Mesendoderm (in vitro differentiated cells): Measurements from ENCODE around the gene DOCK8.
"Not testable (repeated sequence)": the region's sequence is repeated elsewhere in the genome, so short reads cannot be mapped to it uniquely, and the experiment has no call there.

Experiments
- DNase-seq: peaks from one replicate; pipeline ENCODE4 v3.0.0; 2013
- H2AK5ac ChIP-seq: 2 replicates; pipeline ENCODE4 v1.6.1; 2013; ENCODE audit warnings: low read length, inconsistent platforms
- H2BK120ac ChIP-seq: 2 replicates; pipeline ENCODE4 v1.6.1; 2013; ENCODE audit warnings: low read depth, mild to moderate bottlenecking, low read length, moderate library complexity, mixed read lengths
- H2BK15ac ChIP-seq: replicated peaks from 2 replicates; pipeline ENCODE4 v1.6.1; 2013; ENCODE audit warnings: low read depth, mild to moderate bottlenecking, moderate library complexity
- H2BK5ac ChIP-seq: 2 replicates; pipeline ENCODE4 v1.6.1; 2013; ENCODE audit warnings: low read length, inconsistent platforms
- H3K18ac ChIP-seq: 2 replicates; pipeline ENCODE4 v1.6.1; 2013; ENCODE audit warnings: mild to moderate bottlenecking, low read length, mixed read lengths
- H3K23ac ChIP-seq: one replicate; pipeline ENCODE4 v1.6.1; 2013; ENCODE audit warnings: low read length
- H3K27ac ChIP-seq: 2 replicates; pipeline ENCODE4 v1.5.1; 2013; ENCODE audit warnings: low read depth, mild to moderate bottlenecking, inconsistent platforms, low read length, moderate library complexity
- H3K27me3 ChIP-seq: 2 replicates; pipeline ENCODE4 v1.6.1; 2013; ENCODE audit warnings: low read length, control low read depth, mild to moderate bottlenecking, inconsistent platforms; ENCODE audit not compliant: insufficient read depth, poor library complexity
- H3K36me3 ChIP-seq: 2 replicates; pipeline ENCODE4 v1.6.1; 2013; ENCODE audit warnings: low read length, inconsistent platforms; ENCODE audit not compliant: control insufficient read depth, insufficient read depth
- H3K4ac ChIP-seq: one replicate; pipeline ENCODE4 v1.6.1; 2013; ENCODE audit warnings: low read depth, mild to moderate bottlenecking, low read length, moderate library complexity
- H3K4me1 ChIP-seq: 2 replicates; pipeline ENCODE4 v1.6.1; 2013; ENCODE audit warnings: low read depth, low read length, inconsistent platforms; ENCODE audit not compliant: control insufficient read depth
- H3K4me2 ChIP-seq: 2 replicates; pipeline ENCODE4 v1.6.1; 2013; ENCODE audit warnings: low read length
- H3K4me3 ChIP-seq: 2 replicates; pipeline ENCODE4 v1.5.1; 2013; ENCODE audit warnings: mild to moderate bottlenecking, low read length
- H3K56ac ChIP-seq: one replicate; pipeline ENCODE4 v1.6.1; 2013; ENCODE audit warnings: low read length
- H3K79me1 ChIP-seq: 2 replicates; pipeline ENCODE4 v1.6.1; 2013; ENCODE audit warnings: low read length, inconsistent platforms
- H3K79me2 ChIP-seq: 2 replicates; pipeline ENCODE4 v1.6.1; 2013; ENCODE audit warnings: mild to moderate bottlenecking, low read length; ENCODE audit not compliant: control insufficient read depth, insufficient read depth
- H3K9ac ChIP-seq: 2 replicates; pipeline ENCODE4 v1.6.1; 2013; ENCODE audit warnings: low read length, inconsistent platforms
- H4K5ac ChIP-seq: one replicate; pipeline ENCODE4 v1.6.1; 2013; ENCODE audit warnings: low read length
- H4K8ac ChIP-seq: one replicate; pipeline ENCODE4 v1.6.1; 2013; ENCODE audit warnings: low read depth, mild to moderate bottlenecking, control low read depth, low read length, moderate library complexity
- WGBS: extraction: QIAGEN DNeasy Blood & Tissue Kit; methylation state at CpG from one replicate; pipeline ENCODE4 v1.1.7; 2013; ENCODE audit warnings: low lambda C conversion rate, missing lambda C conversion rate; ENCODE audit not compliant: insufficient coverage; ENCODE audit errors: extremely low coverage; 5-methylcytosine and 5-hydroxymethylcytosine counted together

DOCK8 gene

DNA sequence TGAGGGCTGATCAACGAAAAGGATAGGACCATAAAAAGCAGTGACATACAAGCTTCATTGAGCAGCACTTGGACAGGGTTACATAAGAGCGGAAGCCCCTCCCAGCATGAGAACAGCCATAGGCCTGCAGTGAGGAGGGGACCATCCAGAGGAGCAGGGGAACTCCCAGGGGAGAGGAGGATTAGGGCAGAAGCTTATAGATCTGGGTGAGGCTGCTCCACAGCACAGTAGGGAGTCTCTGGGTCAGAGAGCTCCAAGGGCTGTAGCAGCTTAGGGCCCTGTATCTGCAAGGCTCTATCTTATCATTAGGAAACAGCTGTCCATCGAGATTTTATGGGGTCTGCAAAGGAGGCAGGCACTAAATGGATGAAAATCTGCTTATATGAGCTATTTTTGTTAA, 186.6 kb downstream of the DOCK8 start:
- Histone ChIP-seq H3K4ac (no peak overlapping the region), H3K4me1 (peaks cover 2% of the 10 kb centered on the region), H3K27me3 (no peaks in the 10 kb centered on the region), H3K36me3 (no peaks in the 10 kb centered on the region), H3K23ac (no peak overlapping the region), H3K79me1 (no peaks in the 10 kb centered on the region), H3K18ac (no peak overlapping the region), H3K4me3 (no peak overlapping the region), H4K8ac (no peak overlapping the region), H3K79me2 (no peaks in the 10 kb centered on the region), H2BK120ac (no peak overlapping the region), H2AK5ac (no peak overlapping the region), H4K5ac (no peak overlapping the region), H3K4me2 (no peak overlapping the region), H3K56ac (no peak overlapping the region), H3K9ac (no peak overlapping the region), H2BK5ac (no peak overlapping the region), H3K27ac (no peak overlapping the region), H2BK15ac (no peak overlapping the region)
- WGBS, result no CpG with 5 or more reads among the region's 3 CpGs
- peak; percentile 31 for DNase-seq

- no peak overlapping the region for H3K9ac ChIP-seq
- no peak overlapping the region for H2BK15ac ChIP-seq
- H3K36me3 ChIP-seq, result no peaks in the 10 kb centered on the region
- DNase-seq, result no peak
- no peak overlapping the region for H2AK5ac ChIP-seq
- no CpG with 5 or more reads among the region's 3 CpGs for WGBS
- no peaks in the 10 kb centered on the region for H3K27me3 ChIP-seq
- H3K18ac ChIP-seq, result no peak overlapping the region
- H3K56ac ChIP-seq, result no peak overlapping the region
- peaks cover 2% of the 10 kb centered on the region for H3K4me1 ChIP-seq
- H3K4me2 ChIP-seq, result no peak overlapping the region
- H4K8ac ChIP-seq, result no peak overlapping the region
- no peak overlapping the region for H3K23ac ChIP-seq
- H2BK120ac ChIP-seq, result no peak overlapping the region
- no peak overlapping the region for H4K5ac ChIP-seq
- no peak overlapping the region for H3K4ac ChIP-seq
- H3K27ac ChIP-seq, result no peak overlapping the region
- H2BK5ac ChIP-seq, result no peak overlapping the region
- H3K4me3 ChIP-seq, result no peak overlapping the region
- H3K79me1 ChIP-seq, result no peaks in the 10 kb centered on the region
- no peaks in the 10 kb centered on the region for H3K79me2 ChIP-seq
Measured at GRCh38 chr9:404234-404633, 189.6 kb downstream of the DOCK8 start.

- no peak overlapping the region for H3K4me2 ChIP-seq
Measured at GRCh38 chr9:405341-405740, 190.7 kb downstream of the DOCK8 start.

DNA sequence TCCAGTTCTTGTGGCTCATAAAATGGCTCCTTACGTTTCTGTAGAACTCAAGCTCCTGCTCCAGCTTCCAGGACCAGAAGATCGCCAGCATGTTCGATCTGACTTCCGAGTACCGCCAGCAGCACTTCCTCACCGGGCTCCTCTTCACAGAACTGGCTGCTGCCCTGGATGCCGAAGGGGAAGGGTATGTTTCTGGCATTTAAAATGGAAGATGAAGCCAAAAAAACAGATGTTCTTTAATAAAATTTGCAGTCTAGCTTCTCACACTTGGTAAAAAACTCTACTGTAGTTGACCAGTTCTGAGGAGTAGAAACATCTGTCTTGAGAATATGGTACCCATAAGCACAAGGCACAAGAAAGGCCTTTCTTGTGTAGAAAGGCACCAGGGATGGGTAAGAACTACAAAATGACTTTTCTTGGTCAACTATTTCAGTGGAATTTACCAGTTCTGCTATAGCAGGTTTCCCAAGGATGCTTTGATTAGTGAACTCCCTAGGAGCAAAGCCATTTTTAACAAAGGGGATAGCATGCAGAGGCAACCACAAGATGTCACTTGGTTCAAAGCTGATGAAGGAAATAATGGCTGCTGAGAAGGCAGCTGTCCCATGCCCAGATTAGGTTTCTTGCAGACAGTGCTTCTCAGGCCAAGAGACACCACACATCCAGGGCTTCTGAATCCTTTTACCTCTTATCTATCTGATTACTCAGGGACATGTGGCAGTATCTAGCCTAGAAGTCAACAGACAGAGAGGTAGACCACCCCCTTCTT, 192.4 kb downstream of the DOCK8 start:
- Histone ChIP-seq H3K36me3 (no peaks in the 10 kb centered on the region), H2BK120ac (no peak overlapping the region), H3K9ac (no peak overlapping the region), H3K4me2 (no peak overlapping the region), H3K4me1 (peaks cover 2% of the 10 kb centered on the region), H3K79me1 (no peaks in the 10 kb centered on the region), H2BK15ac (no peak overlapping the region), H4K8ac (no peak overlapping the region), H3K23ac (no peak overlapping the region), H4K5ac (no peak overlapping the region), H3K4me3 (no peak overlapping the region), H3K27me3 (no peaks in the 10 kb centered on the region), H3K4ac (no peak overlapping the region), H3K27ac (no peak overlapping the region), H3K18ac (no peak overlapping the region), H2BK5ac (no peak overlapping the region), H3K79me2 (no peaks in the 10 kb centered on the region), H3K56ac (no peak overlapping the region), H2AK5ac (no peak overlapping the region)
- no CpG with 5 or more reads among the region's 7 CpGs for WGBS
- peak; percentile 82 for DNase-seq

More at GRCh38 chr9:405341-405740, 190.7 kb downstream of the DOCK8 start:
- Histone ChIP-seq H2AK5ac (no peak overlapping the region), H3K4me3 (no peak overlapping the region), H3K36me3 (no peaks in the 10 kb centered on the region), H2BK120ac (no peak overlapping the region), H3K18ac (no peak overlapping the region), H4K8ac (no peak overlapping the region), H3K27me3 (no peaks in the 10 kb centered on the region), H3K9ac (no peak overlapping the region), H2BK5ac (no peak overlapping the region), H3K56ac (no peak overlapping the region), H4K5ac (no peak overlapping the region), H3K4me1 (peaks cover 2% of the 10 kb centered on the region), H2BK15ac (no peak overlapping the region), H3K79me2 (no peaks in the 10 kb centered on the region), H3K79me1 (no peaks in the 10 kb centered on the region), H3K27ac (no peak overlapping the region), H3K23ac (no peak overlapping the region), H3K4ac (no peak overlapping the region)
- no CpG with 5 or more reads among the region's 1 CpG for WGBS
- no peak for DNase-seq

GRCh38 chr9:409655-410054, 195.0 kb downstream of the DOCK8 start:
- not testable (repeated sequence) for H3K27ac ChIP-seq, H3K4ac ChIP-seq, H3K36me3 ChIP-seq, H3K4me1 ChIP-seq, H2BK120ac ChIP-seq, H3K4me2 ChIP-seq, H3K23ac ChIP-seq, H3K18ac ChIP-seq, H2BK15ac ChIP-seq, H3K56ac ChIP-seq, H3K79me1 ChIP-seq, H3K4me3 ChIP-seq, H2BK5ac ChIP-seq, H2AK5ac ChIP-seq, H4K8ac ChIP-seq, H3K9ac ChIP-seq, H3K79me2 ChIP-seq, DNase-seq, H4K5ac ChIP-seq, H3K27me3 ChIP-seq
- no CpG with 5 or more reads among the region's 7 CpGs for WGBS

GRCh38 chr9:414595-414994, 199.9 kb downstream of the DOCK8 start:
- Histone ChIP-seq H3K4me1 (no peaks in the 10 kb centered on the region), H2BK120ac (no peak overlapping the region), H3K56ac (no peak overlapping the region), H3K36me3 (no peaks in the 10 kb centered on the region), H3K79me2 (no peaks in the 10 kb centered on the region), H3K4me3 (no peak overlapping the region), H3K27ac (no peak overlapping the region), H3K27me3 (no peaks in the 10 kb centered on the region), H2BK15ac (no peak overlapping the region), H2AK5ac (no peak overlapping the region), H4K5ac (no peak overlapping the region), H3K23ac (no peak overlapping the region), H3K79me1 (no peaks in the 10 kb centered on the region), H3K4ac (no peak overlapping the region), H3K18ac (no peak overlapping the region), H3K9ac (no peak overlapping the region), H4K8ac (no peak overlapping the region), H3K4me2 (no peak overlapping the region), H2BK5ac (no peak overlapping the region)
- no CpG with 5 or more reads among the region's 5 CpGs for WGBS
- DNase-seq, result no peak
